GM12864 (cell line): Measurements from ENCODE around the gene SLC30A2.

ENCODE experiments used
- DNase-seq: peaks from one replicate; pipeline ENCODE4 v3.0.0-alpha.2; 2011; ENCODE audit warnings: low read depth
- H3K4me3 ChIP-seq: 2 replicates; pipeline ENCODE4 v1.5.1; 2011; ENCODE audit warnings: mild to moderate bottlenecking, low read depth, low read length, control low read depth
- TF ChIP-seq, protein P1 (sequence below): IDR thresholded peaks from 2 replicates; pipeline ENCODE4 v1.5.1; 2011; ENCODE audit warnings: low read depth, mild to moderate bottlenecking, moderate library complexity, low read length, control low read depth, inconsistent platforms; ENCODE audit errors: missing control alignments

The SLC30A2 gene

DNA sequence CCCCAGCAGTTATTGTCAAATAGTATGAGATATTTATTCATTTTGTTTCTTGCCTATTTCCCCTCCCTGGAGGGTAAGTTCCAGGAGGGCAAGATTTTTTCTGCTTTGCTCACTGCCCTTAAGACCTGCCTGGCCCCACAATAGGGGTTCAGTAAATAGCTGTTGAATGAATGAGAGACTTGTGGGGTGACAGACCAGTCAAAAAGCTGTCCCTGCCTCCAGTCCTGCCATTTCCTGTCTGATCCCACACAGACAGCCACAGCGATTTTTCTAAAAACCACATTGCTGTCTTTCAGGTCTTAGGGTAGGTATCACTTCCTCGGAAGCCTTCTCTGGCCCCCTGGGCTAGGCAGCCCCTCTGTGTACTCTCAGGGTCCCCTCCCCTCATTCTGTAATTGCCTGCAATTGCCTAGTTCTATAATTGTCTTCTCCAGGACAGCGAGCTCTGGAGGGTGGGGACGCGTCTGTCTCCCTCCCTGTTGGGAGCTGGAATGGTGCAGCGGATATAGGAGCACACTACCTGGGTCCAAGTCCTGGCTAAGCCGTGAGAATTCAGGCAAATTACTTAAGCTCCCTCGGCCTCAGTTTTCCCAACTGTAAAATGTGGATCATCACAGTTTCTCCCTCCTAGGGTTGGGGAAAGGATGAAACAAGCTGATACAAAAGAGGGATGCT is 26.1 kb downstream of the SLC30A2 start:
- no peak for DNase-seq
- TF ChIP-seq, protein P1, sequence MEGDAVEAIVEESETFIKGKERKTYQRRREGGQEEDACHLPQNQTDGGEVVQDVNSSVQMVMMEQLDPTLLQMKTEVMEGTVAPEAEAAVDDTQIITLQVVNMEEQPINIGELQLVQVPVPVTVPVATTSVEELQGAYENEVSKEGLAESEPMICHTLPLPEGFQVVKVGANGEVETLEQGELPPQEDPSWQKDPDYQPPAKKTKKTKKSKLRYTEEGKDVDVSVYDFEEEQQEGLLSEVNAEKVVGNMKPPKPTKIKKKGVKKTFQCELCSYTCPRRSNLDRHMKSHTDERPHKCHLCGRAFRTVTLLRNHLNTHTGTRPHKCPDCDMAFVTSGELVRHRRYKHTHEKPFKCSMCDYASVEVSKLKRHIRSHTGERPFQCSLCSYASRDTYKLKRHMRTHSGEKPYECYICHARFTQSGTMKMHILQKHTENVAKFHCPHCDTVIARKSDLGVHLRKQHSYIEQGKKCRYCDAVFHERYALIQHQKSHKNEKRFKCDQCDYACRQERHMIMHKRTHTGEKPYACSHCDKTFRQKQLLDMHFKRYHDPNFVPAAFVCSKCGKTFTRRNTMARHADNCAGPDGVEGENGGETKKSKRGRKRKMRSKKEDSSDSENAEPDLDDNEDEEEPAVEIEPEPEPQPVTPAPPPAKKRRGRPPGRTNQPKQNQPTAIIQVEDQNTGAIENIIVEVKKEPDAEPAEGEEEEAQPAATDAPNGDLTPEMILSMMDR: no peak
- no peak overlapping the region for H3K4me3 ChIP-seq

DNA sequence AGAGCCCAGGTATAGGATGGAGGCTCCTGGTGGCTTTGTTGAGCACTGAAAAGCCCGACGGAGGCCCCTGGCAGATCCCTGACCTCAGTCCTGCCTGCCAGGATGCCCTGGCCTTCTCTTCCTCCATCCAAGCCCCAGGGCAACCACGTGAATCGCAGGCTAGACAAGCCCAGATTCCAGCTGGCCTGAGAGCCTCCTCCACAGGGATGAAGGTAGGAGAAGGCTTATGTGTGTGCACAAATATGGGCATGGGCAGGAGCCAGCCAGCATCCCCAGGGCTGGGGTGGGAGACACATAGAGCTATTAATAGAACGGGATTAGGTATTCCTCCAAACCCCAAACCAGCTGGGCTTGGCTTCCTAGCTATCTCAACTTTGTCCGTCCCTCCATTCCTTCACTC is 28.3 kb downstream of the SLC30A2 start:
- no peak overlapping the region for H3K4me3 ChIP-seq
- TF ChIP-seq, protein P1: no peak
- no peak for DNase-seq

- no peak overlapping the region for H3K4me3 ChIP-seq
- TF ChIP-seq, protein P1: no peak
- no peak for DNase-seq
Measured at GRCh38 chr1:26016953-26017545, 28.9 kb downstream of the SLC30A2 start.

- no peak for DNase-seq
- no peak overlapping the region for H3K4me3 ChIP-seq
- TF ChIP-seq, protein P1: no peak
Measured at GRCh38 chr1:26016258-26016952, 29.5 kb downstream of the SLC30A2 start.

DNA sequence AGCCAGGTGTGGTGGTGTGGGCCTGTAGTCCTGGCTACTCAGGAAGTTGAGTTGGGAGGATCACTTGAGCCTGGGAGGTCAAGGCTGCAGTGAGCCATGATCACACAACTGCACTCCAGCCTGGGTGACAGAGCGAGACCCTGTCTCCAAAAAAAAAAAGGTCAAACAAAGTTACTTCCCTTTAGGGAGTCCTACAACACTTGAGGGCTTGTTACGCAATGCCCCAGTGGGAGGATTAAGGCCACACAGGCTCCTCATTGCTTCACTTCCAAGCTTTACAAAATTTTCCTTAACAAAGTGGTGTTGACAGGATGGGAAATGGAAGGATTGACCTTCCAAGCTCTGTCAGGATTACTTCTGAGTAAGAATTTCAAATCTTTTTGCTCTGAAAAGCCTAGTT is 30.6 kb downstream of the SLC30A2 start:
- H3K4me3 ChIP-seq: no peak overlapping the region
- DNase-seq: no peak
- TF ChIP-seq, protein P1: no peak

- TF ChIP-seq, protein P1: no peak
- H3K4me3 ChIP-seq: no peak overlapping the region
Measured at GRCh38 chr1:26014179-26014578, 31.7 kb downstream of the SLC30A2 start.

GRCh38 chr1:26012864-26013263 is 33.1 kb downstream of the SLC30A2 start:
- no peak for DNase-seq
- TF ChIP-seq, protein P1: no peak
- no peak overlapping the region for H3K4me3 ChIP-seq

More at GRCh38 chr1:26014179-26014578, 31.7 kb downstream of the SLC30A2 start:
- no peak for DNase-seq
